ENCODE results near the gene JAKMIP1.

- TF ChIP-seq POLR2A (IDR thresholded peaks at IDR 0.05) (no peak), CTCF (IDR thresholded peaks at IDR 0.05) (no peak)
Observed at GRCh38 chr4:6107114-6107791, 93.1 kb downstream of the JAKMIP1 start.

Data from esophagus squamous epithelium (tissue), 4 donors.